Activated B cell treated with CpG ODN at 0.5 μM for 24 hours (primary cell): ENCODE data around the gene OS9. TPM values are rescaled to one million over a fixed set of nuclear protein-coding genes. Genes with fewer than 3 reads are reported as not detected.
A peak's percentile ranks its signal among the peaks of the same experiment; 100 is the strongest.
"Not testable (repeated sequence)": the region's sequence is repeated elsewhere in the genome, so short reads cannot be mapped to it uniquely, and the experiment has no call there.

Source experiments
- ATAC-seq: fragments of 200-7000 bp; cut with Tn5 transposase; one replicate; pipeline ENCODE4 v1.10.0; 2021; ENCODE audit warnings: low read depth, mild to moderate bottlenecking, moderate library complexity
- CTCF ChIA-PET: fragments of 350-600 bp; sonication (Branson Sonifier 250); formaldehyde crosslinking; loops from one replicate; lab custom pipeline; 2021; ENCODE audit warnings: antibody characterized with exemption; lab: Charles Lee
- POLR2A ChIA-PET: fragments of 350-600 bp; sonication (Branson Sonifier 250); formaldehyde crosslinking; loops from one replicate; lab custom pipeline; 2021; ENCODE audit warnings: antibody characterized with exemption; lab: Charles Lee
- DNase-seq: peaks from one replicate; pipeline ENCODE4 v3.0.0; 2022
- H3K27ac Mint-ChIP-seq: one replicate; pipeline ENCODE4 v1.8.0; 2020; ENCODE audit warnings: mixed read lengths
- H3K27me3 Mint-ChIP-seq: one replicate; pipeline ENCODE4 v1.8.0; 2021; ENCODE audit warnings: mixed read lengths
- H3K36me3 Mint-ChIP-seq: one replicate; pipeline ENCODE4 v1.8.0; 2021; ENCODE audit warnings: low read depth, mixed read lengths
- H3K4me1 Mint-ChIP-seq: one replicate; pipeline ENCODE4 v1.8.0; 2021; ENCODE audit warnings: mixed read lengths
- H3K4me3 Mint-ChIP-seq: one replicate; pipeline ENCODE4 v1.8.0; 2020; ENCODE audit warnings: mild to moderate bottlenecking, mixed read lengths
- H3K9me3 Mint-ChIP-seq: one replicate; pipeline ENCODE4 v1.8.0; 2020; ENCODE audit warnings: mixed read lengths
- CTCF ChIP-seq: fragments of 200-600 bp; IDR thresholded peaks from one replicate; pipeline ENCODE4 v1.8.0; 2022; ENCODE audit warnings: antibody characterized with exemption, mild to moderate bottlenecking
- intact Hi-C: fragments of 100-400 bp; cut with micrococcal nuclease; formaldehyde crosslinking; loops from one replicate; pipeline ENCODE4 v1.15.1; 2024
- total RNA-seq: library from RNA; stranded (reverse); gene quantifications from 2 replicates; pipeline ENCODE4 v1.2.3, GENCODE V29; 2022

OS9 gene
- total RNA-seq, 1 donor from 2014 or later: 166 TPM

DNA sequence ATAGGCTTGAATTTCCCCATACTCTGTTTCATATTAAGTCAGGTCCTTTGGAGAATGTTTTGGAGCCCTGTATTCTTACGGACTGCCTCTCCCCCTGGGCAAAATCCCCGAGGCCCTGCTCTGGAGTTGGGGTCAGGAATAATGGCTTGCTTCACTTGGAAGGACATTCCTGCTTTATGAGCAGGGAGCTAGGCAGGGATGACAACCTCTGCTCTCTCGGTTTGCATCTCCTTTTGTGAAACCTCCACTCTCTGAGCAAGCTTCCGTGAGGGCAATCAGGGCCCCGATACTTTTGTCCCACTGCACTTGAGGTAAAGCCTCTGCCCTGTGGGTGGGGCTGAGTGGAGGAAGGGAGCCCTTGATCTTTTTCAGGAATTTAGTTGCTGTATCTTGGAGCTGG, 19.3 kb downstream of the OS9 start:
- DNase-seq (no peak), ATAC-seq (no peak)
- intact Hi-C loops: no loop called here
- CTCF ChIA-PET: no interaction called here
- no peak overlapping the region for H3K4me3 Mint-ChIP-seq
- no peaks in the 10 kb centered on the region for H3K27me3 Mint-ChIP-seq
- peaks cover 16% of the 10 kb centered on the region for H3K4me1 Mint-ChIP-seq
- no peaks in the 10 kb centered on the region for H3K9me3 Mint-ChIP-seq
- H3K36me3 Mint-ChIP-seq: peaks cover 68% of the 10 kb centered on the region
- POLR2A ChIA-PET: interaction anchor here (0.6 kb wide), 1 partner anchor 9 kb away, joined by 7 read pairs; no protein-coding TSS in a partner anchor
- TF ChIP-seq CTCF: no peak
- no peak overlapping the region for H3K27ac Mint-ChIP-seq

DNA sequence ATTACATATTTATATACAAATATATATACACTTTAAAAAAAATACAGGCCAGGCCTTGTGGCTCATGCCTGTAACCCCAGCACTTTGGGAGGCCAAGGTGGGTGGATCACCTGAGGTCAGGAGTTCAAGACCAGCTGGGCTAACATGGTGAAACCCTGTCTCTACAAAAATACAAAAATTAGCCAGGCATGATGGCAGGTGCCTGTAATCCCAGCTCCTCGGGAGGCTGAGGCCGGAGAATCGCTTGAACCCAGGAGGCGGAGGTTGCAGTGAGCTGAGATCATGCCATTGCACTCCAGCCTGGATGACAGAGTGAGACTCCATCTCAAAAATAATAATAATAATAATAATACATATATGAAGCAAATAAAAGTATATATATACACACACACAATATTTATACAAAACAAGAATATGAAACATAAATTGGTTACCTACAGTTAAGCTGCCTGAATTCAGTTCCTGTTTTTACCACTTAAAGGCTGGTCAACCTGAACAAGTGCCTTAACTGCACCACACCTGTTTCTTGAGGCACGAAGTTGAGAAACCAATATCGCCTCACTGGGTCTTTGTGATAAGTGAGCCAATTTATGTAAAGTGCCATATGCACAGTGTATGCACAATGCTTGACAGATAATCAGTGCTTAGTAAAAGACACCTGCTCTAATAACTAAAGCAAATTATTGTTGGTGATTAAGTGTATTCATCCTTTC, 21.3 kb downstream of the OS9 start:
- peak; percentile 84 for ATAC-seq
- H3K27me3 Mint-ChIP-seq, intact Hi-C loops, H3K27ac Mint-ChIP-seq, CTCF ChIA-PET, DNase-seq, H3K9me3 Mint-ChIP-seq: not testable (repeated sequence)
- H3K4me3 Mint-ChIP-seq: peak overlapping the region; percentile 1
- H3K36me3 Mint-ChIP-seq: peaks cover 73% of the 10 kb centered on the region
- POLR2A ChIA-PET: interaction anchor here (1.5 kb wide), 1 partner anchor 21 kb away, joined by 3 read pairs; the partner anchor contains the start of gene OS9
- peaks cover 14% of the 10 kb centered on the region for H3K4me1 Mint-ChIP-seq

GRCh38 chr12:57715786-57716185, 21.9 kb downstream of the OS9 start:
- ChIA-PET POLR2A (interaction anchor here (1.5 kb wide), 1 partner anchor 22 kb away, joined by 3 read pairs; the partner anchor contains the start of gene OS9), CTCF (no interaction called here)
- TF ChIP-seq CTCF: no peak
- no peak for DNase-seq
- H3K27me3 Mint-ChIP-seq: no peaks in the 10 kb centered on the region
- intact Hi-C loops: no loop called here
- no peaks in the 10 kb centered on the region for H3K9me3 Mint-ChIP-seq
- no peak for ATAC-seq
- no peak overlapping the region for H3K27ac Mint-ChIP-seq
- peaks cover 76% of the 10 kb centered on the region for H3K36me3 Mint-ChIP-seq
- peak overlapping the region; percentile 1 for H3K4me3 Mint-ChIP-seq
- peaks cover 12% of the 10 kb centered on the region for H3K4me1 Mint-ChIP-seq

DNA sequence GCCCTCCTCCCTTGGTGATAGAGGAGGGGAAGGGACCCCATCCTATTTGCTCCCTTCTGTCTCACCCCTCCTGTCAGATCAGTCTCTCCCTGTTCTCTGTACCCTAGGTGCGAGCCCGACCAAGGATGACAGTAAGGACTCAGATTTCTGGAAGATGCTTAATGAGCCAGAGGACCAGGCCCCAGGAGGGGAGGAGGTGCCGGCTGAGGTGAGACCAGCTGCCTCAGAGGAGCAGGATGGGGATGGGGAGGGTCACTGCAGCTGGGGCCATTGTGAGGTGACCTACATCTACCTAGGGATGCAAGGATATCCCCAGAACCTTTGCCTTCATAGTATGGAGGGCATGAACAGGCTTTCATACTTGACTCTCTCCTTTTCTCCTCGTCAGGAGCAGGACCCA, 22.4 kb downstream of the OS9 start:
- TF ChIP-seq CTCF: no peak
- H3K4me3 Mint-ChIP-seq: no peak overlapping the region
- ChIA-PET CTCF (no interaction called here), POLR2A (interaction anchor here (0.7 to 1.5 kb wide), 2 partner anchors 22 to 56 kb away, joined by 3 read pairs; partner anchors contain the start of genes EEF1AKMT3 and OS9)
- no peaks in the 10 kb centered on the region for H3K9me3 Mint-ChIP-seq
- peaks cover 80% of the 10 kb centered on the region for H3K36me3 Mint-ChIP-seq
- no peaks in the 10 kb centered on the region for H3K27me3 Mint-ChIP-seq
- peaks cover 12% of the 10 kb centered on the region for H3K4me1 Mint-ChIP-seq
- DNase-seq (no peak), ATAC-seq (no peak)
- no peak overlapping the region for H3K27ac Mint-ChIP-seq
- intact Hi-C loops: no loop called here

DNA sequence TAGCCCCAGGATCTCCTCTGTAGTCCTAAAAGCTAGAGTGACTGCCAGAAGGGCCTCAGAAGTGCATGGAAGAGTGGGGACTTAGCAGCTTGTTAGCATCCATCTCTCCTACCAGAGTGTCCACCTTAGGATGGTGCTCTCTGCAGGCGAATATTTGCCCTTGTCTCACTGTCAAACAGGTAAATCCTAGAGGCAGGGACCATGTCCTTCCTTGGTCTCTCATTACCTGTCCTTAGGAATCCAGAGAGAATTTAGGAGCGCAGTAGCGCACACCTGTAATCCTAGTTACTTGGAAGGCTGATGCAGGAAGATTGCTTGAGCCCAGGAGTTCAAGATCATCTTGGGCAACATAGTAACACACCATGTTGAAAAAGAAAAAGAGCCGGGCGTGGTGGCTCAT, 23.2 kb downstream of the OS9 start:
- Mint-ChIP-seq H3K27ac (no peak overlapping the region), H3K4me3 (no peak overlapping the region), H3K9me3 (no peaks in the 10 kb centered on the region), H3K36me3 (peaks cover 81% of the 10 kb centered on the region), H3K4me1 (peaks cover 12% of the 10 kb centered on the region), H3K27me3 (no peaks in the 10 kb centered on the region)
- CTCF ChIA-PET: no interaction called here
- DNase-seq: no peak
- ATAC-seq: no peak
- POLR2A ChIA-PET: no interaction called here
- no peak for TF ChIP-seq CTCF
- intact Hi-C loops: no loop called here
